GM12878 (cell line): ENCODE data around the gene CNTN4. TPM values are rescaled to one million over a fixed set of nuclear protein-coding genes. Genes with fewer than 3 reads are reported as not detected.

Experiments used
- BHLHE40 ChIP-seq, 2 experiments: fragments of 450-650 bp in 1 of 2; IDR thresholded peaks; 2 replicates each; pipeline ENCODE4 v1.6.1; 2011 to 2017; ENCODE audit warnings: low read depth in 2 of 2, borderline replicate concordance in 1 of 2, improper control_type of control experiment in 1 of 2, low read length in 1 of 2, mild to moderate bottlenecking in 1 of 2
- CHD2 ChIP-seq: IDR thresholded peaks from 2 replicates; pipeline ENCODE4 v1.6.1; 2011; ENCODE audit warnings: low read depth, low read length, improper control_type of control experiment, borderline replicate concordance
- CREB1 ChIP-seq: IDR thresholded peaks from 2 replicates; pipeline ENCODE4 v1.6.1; 2012; ENCODE audit warnings: low read depth, mild to moderate bottlenecking, inconsistent platforms
- ETV6 ChIP-seq, 2 experiments: fragments of 450-650 bp in 1 of 2; IDR thresholded peaks in 1 of 2; conservative IDR thresholded peaks in 1 of 2; 2 replicates each; pipeline ENCODE4 v1.6.1; 2014; ENCODE audit warnings: antibody characterized with exemption in 1 of 2, borderline replicate concordance in 1 of 2, low read depth in 1 of 2, mild to moderate bottlenecking in 1 of 2, moderate library complexity in 1 of 2
- EZH2 ChIP-seq: IDR thresholded peaks from 2 replicates; pipeline ENCODE4 v1.6.1; 2012; ENCODE audit warnings: low read depth, mild to moderate bottlenecking, control low read depth, inconsistent platforms, low read length, borderline replicate concordance; ENCODE audit not compliant: control insufficient read depth
- FOXK2 ChIP-seq: fragments of 450-650 bp; IDR thresholded peaks from 2 replicates; pipeline ENCODE4 v1.6.1; 2017; ENCODE audit warnings: mild to moderate bottlenecking, moderate library complexity
- HCFC1 ChIP-seq: fragments of 150-350 bp; IDR thresholded peaks from 2 replicates; pipeline ENCODE4 v1.6.1; 2014; ENCODE audit warnings: low read length
- JUND ChIP-seq: IDR thresholded peaks from 2 replicates; pipeline ENCODE4 v1.6.1; 2012; ENCODE audit warnings: low read depth, mild to moderate bottlenecking, low read length, improper control_type of control experiment, moderate library complexity
- MEF2A ChIP-seq: IDR thresholded peaks from 2 replicates; pipeline ENCODE4 v1.6.1; 2011; ENCODE audit warnings: low read depth, mild to moderate bottlenecking, low read length, moderate library complexity; ENCODE audit not compliant: insufficient read depth
- MEF2B ChIP-seq: fragments of 450-650 bp; IDR thresholded peaks from 2 replicates; pipeline ENCODE4 v1.6.1; 2018; ENCODE audit warnings: mild to moderate bottlenecking, moderate library complexity; ENCODE audit not compliant: partially characterized antibody, poor library complexity, severe bottlenecking
- MYC ChIP-seq: IDR thresholded peaks from 2 replicates; pipeline ENCODE4 v1.6.1; 2011; ENCODE audit warnings: mild to moderate bottlenecking, low read length, moderate library complexity, inconsistent platforms; ENCODE audit not compliant: insufficient read depth, insufficient replicate concordance, insufficient read length, severe bottlenecking
- NBN ChIP-seq: fragments of 450-650 bp; IDR thresholded peaks from 2 replicates; pipeline ENCODE4 v1.6.1; 2016
- NFIC ChIP-seq: IDR thresholded peaks from 2 replicates; pipeline ENCODE4 v1.6.1; 2012; ENCODE audit warnings: low read depth, mild to moderate bottlenecking, inconsistent platforms, low read length, moderate library complexity
- PAX5 ChIP-seq: IDR thresholded peaks from 2 replicates; pipeline ENCODE4 v1.6.1; 2011; ENCODE audit warnings: low read depth, low read length, borderline replicate concordance
- PAX8 ChIP-seq: fragments of 450-650 bp; IDR thresholded peaks from 2 replicates; pipeline ENCODE4 v1.6.1; 2017; ENCODE audit warnings: mild to moderate bottlenecking, moderate library complexity
- RAD21 ChIP-seq: IDR thresholded peaks from 2 replicates; pipeline ENCODE4 v1.6.1; 2011; ENCODE audit warnings: mild to moderate bottlenecking, low read depth, low read length, moderate library complexity; ENCODE audit not compliant: insufficient read depth
- RELA ChIP-seq: fragments of 450-650 bp; IDR thresholded peaks from 2 replicates; pipeline ENCODE4 v1.8.0; 2014; ENCODE audit warnings: borderline replicate concordance; ENCODE audit not compliant: partially characterized antibody
- STAT3 ChIP-seq: IDR thresholded peaks from 2 replicates; pipeline ENCODE4 v1.6.1; 2011; ENCODE audit warnings: low read depth, low read length, improper control_type of control experiment
- SUPT20H ChIP-seq: IDR thresholded peaks from 2 replicates; pipeline ENCODE4 v1.6.1; 2011; ENCODE audit warnings: low read depth, mild to moderate bottlenecking, low read length, moderate library complexity, borderline replicate concordance; ENCODE audit not compliant: control insufficient read depth
- SUZ12 ChIP-seq: fragments of 200-600 bp; sonication (generic); IDR thresholded peaks from one replicate; pipeline ENCODE4 v1.6.1; 2018; ENCODE audit warnings: antibody characterized with exemption, mild to moderate bottlenecking; ENCODE audit not compliant: unreplicated experiment
- TCF12 ChIP-seq: IDR thresholded peaks from 2 replicates; pipeline ENCODE4 v1.6.1; 2011; ENCODE audit warnings: low read depth, mild to moderate bottlenecking, low read length
- TCF3 ChIP-seq: IDR thresholded peaks from 2 replicates; pipeline ENCODE4 v1.6.1; 2012; ENCODE audit warnings: low read depth, mild to moderate bottlenecking, low read length, borderline replicate concordance; ENCODE audit not compliant: insufficient read depth
- TCF7 ChIP-seq: IDR thresholded peaks from 2 replicates; pipeline ENCODE4 v1.6.1; 2014; ENCODE audit warnings: antibody characterized with exemption, borderline replicate concordance
- WRNIP1 ChIP-seq: IDR thresholded peaks from 2 replicates; pipeline ENCODE4 v1.6.1; 2011; ENCODE audit warnings: low read depth, low read length, improper control_type of control experiment, borderline replicate concordance
- ZNF207 ChIP-seq: fragments of 450-650 bp; IDR thresholded peaks from 2 replicates; pipeline ENCODE4 v1.6.1; 2014; ENCODE audit warnings: antibody characterized with exemption, mild to moderate bottlenecking, borderline replicate concordance
- ZNF622 ChIP-seq: fragments of 450-650 bp; IDR thresholded peaks from 2 replicates; pipeline ENCODE4 v1.6.1; 2017; ENCODE audit warnings: mild to moderate bottlenecking, inconsistent platforms
- ZZZ3 ChIP-seq: IDR thresholded peaks from 2 replicates; pipeline ENCODE4 v1.6.1; 2011; ENCODE audit warnings: low read depth; ENCODE audit not compliant: control insufficient read depth, insufficient read length
- polyA plus RNA-seq, 11 experiments: library from polyadenylated mRNA; depleted of rRNA in 4 of 11; unstranded in 6 of 11; stranded (reverse) in 5 of 11; fragments of >200 nt; fragmentation: Nextera tagmentation in 4 of 11; fragmentation: Illumina TruSeq in 1 of 11; extraction: Ambion mirVana in 4 of 11; extraction: Trizol in 1 of 11; gene quantifications; 1 replicate in 1 of 11; 2 replicates in 10 of 11; pipeline versions ENCODE4 v1.2.1 to v1.2.3, GENCODE V29; 2011 to 2016; ENCODE audit warnings: inconsistent platforms in 2 of 11, missing spikeins in 2 of 11, low read depth in 1 of 11
- total RNA-seq, 4 experiments: library from RNA; depleted of rRNA in 3 of 4; stranded (reverse); fragments of >200 nt in 3 of 4; fragmentation: Illumina TruSeq in 1 of 4; extraction: Trizol in 1 of 4; gene quantifications; 2 replicates each; pipeline versions ENCODE4 v1.2.1 to v1.2.3, GENCODE V29; 2013 to 2021
- TF ChIP-seq, protein P1 (sequence below): IDR thresholded peaks from 2 replicates; pipeline ENCODE4 v1.6.1; 2011; ENCODE audit warnings: mild to moderate bottlenecking, low read depth, low read length, moderate library complexity; ENCODE audit not compliant: insufficient replicate concordance
- TF ChIP-seq, protein P2 (sequence below): fragments of 450-650 bp; formaldehyde crosslinking; IDR thresholded peaks from 2 replicates; pipeline ENCODE4 v1.5.0; 2022; ENCODE audit warnings: mild to moderate bottlenecking, missing genetic modification characterization

CNTN4 gene
- total and polyA plus RNA-seq, 10 of the 15 experiments (the other 5 are each of a cell fraction or from before 2014, with no cell fraction given) = 0.05 to 0.43 (median 0.15) TPM; not detected in 1

DNA sequence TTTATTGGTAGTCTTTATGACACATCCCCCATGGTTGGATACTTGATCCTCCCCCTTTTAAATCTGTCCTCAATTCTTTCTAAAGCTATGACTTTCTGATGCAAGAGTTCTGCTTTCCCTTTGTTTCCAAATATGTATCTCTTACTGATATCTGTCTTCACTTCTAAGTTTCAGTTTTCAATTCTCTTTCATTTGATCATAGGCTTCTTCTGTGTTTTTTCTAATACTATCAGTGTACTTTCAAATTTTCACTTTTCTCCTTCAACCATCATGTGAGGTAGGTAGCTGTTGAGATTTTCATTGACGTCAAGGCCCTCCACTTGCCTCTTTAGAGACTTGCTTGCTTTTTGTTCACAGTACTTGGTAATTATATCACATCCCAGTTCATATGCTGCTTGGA lies 436.5 kb downstream of the CNTN4 start (continued):
- TF ChIP-seq, protein P1, sequence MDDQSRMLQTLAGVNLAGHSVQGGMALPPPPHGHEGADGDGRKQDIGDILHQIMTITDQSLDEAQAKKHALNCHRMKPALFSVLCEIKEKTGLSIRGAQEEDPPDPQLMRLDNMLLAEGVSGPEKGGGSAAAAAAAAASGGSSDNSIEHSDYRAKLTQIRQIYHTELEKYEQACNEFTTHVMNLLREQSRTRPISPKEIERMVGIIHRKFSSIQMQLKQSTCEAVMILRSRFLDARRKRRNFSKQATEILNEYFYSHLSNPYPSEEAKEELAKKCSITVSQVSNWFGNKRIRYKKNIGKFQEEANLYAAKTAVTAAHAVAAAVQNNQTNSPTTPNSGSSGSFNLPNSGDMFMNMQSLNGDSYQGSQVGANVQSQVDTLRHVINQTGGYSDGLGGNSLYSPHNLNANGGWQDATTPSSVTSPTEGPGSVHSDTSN = no peak
- TF ChIP-seq RELA = no peak
- TF ChIP-seq PAX5 = no peak
- TF ChIP-seq TCF3 = no peak
- peak; percentile 28 to 79; a peak in 3 of 4 replicates for TF ChIP-seq BHLHE40 (IDR thresholded peaks at IDR 0.05; ENCODE audit: borderline replicate concordance in 1 of 2, low read depth in 2 of 2, low read length in 1 of 2)
- TF ChIP-seq SUPT20H = no peak
- TF ChIP-seq ZZZ3 = no peak
- peak; percentile 84 for TF ChIP-seq MEF2B
- no peak for TF ChIP-seq RAD21
- TF ChIP-seq STAT3 = no peak
- 0 out of 2 replicates have a peak, but pooled peaks have one; percentile 47 for TF ChIP-seq CHD2
- no peak for TF ChIP-seq FOXK2
- TF ChIP-seq HCFC1 = no peak
- no peak for TF ChIP-seq TCF12
- TF ChIP-seq CREB1 = peak; percentile 79
- TF ChIP-seq, protein P2, sequence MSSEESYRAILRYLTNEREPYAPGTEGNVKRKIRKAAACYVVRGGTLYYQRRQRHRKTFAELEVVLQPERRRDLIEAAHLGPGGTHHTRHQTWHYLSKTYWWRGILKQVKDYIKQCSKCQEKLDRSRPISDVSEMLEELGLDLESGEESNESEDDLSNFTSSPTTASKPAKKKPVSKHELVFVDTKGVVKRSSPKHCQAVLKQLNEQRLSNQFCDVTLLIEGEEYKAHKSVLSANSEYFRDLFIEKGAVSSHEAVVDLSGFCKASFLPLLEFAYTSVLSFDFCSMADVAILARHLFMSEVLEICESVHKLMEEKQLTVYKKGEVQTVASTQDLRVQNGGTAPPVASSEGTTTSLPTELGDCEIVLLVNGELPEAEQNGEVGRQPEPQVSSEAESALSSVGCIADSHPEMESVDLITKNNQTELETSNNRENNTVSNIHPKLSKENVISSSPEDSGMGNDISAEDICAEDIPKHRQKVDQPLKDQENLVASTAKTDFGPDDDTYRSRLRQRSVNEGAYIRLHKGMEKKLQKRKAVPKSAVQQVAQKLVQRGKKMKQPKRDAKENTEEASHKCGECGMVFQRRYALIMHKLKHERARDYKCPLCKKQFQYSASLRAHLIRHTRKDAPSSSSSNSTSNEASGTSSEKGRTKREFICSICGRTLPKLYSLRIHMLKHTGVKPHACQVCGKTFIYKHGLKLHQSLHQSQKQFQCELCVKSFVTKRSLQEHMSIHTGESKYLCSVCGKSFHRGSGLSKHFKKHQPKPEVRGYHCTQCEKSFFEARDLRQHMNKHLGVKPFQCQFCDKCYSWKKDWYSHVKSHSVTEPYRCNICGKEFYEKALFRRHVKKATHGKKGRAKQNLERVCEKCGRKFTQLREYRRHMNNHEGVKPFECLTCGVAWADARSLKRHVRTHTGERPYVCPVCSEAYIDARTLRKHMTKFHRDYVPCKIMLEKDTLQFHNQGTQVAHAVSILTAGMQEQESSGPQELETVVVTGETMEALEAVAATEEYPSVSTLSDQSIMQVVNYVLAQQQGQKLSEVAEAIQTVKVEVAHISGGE = no peak
- no peak for TF ChIP-seq SUZ12
- no peak for TF ChIP-seq PAX8
- TF ChIP-seq ZNF622 = no peak
- no peak for TF ChIP-seq EZH2
- no peak for TF ChIP-seq TCF7
- no peak for TF ChIP-seq MYC
- no peak for TF ChIP-seq JUND
- TF ChIP-seq NBN = no peak
- peak; percentile 87 for TF ChIP-seq MEF2A
- TF ChIP-seq ZNF207 = no peak
- peak; percentile 82 for TF ChIP-seq NFIC
- TF ChIP-seq WRNIP1 = no peak
- no peak for TF ChIP-seq ETV6 (conservative IDR thresholded peaks at IDR 0.05 in 1 of 2, IDR thresholded peaks at IDR 0.05 in 1 of 2; ENCODE audit: borderline replicate concordance in 1 of 2, low read depth in 1 of 2)
